Measurements from ENCODE around the gene SPRY2.

- TF ChIP-seq EP300 (conservative IDR thresholded peaks at IDR 0.05; ENCODE audit: poor library complexity, severe bottlenecking) (no peak), CTCF (IDR thresholded peaks at IDR 0.05; ENCODE audit: poor library complexity, severe bottlenecking) (no peak), POLR2AphosphoS5 (IDR thresholded peaks at IDR 0.05) (no peak), EZH2 (IDR thresholded peaks at IDR 0.05; ENCODE audit: borderline replicate concordance, insufficient read depth, low read length, poor library complexity, severe bottlenecking) (no peak), MXI1 (conservative IDR thresholded peaks at IDR 0.05; ENCODE audit: poor library complexity, severe bottlenecking) (no peak), SMC3 (conservative IDR thresholded peaks at IDR 0.05; ENCODE audit: poor library complexity) (no peak), TAF1 (IDR thresholded peaks at IDR 0.05; ENCODE audit: low read depth) (no peak)
- TF ChIP-seq, protein P1, sequence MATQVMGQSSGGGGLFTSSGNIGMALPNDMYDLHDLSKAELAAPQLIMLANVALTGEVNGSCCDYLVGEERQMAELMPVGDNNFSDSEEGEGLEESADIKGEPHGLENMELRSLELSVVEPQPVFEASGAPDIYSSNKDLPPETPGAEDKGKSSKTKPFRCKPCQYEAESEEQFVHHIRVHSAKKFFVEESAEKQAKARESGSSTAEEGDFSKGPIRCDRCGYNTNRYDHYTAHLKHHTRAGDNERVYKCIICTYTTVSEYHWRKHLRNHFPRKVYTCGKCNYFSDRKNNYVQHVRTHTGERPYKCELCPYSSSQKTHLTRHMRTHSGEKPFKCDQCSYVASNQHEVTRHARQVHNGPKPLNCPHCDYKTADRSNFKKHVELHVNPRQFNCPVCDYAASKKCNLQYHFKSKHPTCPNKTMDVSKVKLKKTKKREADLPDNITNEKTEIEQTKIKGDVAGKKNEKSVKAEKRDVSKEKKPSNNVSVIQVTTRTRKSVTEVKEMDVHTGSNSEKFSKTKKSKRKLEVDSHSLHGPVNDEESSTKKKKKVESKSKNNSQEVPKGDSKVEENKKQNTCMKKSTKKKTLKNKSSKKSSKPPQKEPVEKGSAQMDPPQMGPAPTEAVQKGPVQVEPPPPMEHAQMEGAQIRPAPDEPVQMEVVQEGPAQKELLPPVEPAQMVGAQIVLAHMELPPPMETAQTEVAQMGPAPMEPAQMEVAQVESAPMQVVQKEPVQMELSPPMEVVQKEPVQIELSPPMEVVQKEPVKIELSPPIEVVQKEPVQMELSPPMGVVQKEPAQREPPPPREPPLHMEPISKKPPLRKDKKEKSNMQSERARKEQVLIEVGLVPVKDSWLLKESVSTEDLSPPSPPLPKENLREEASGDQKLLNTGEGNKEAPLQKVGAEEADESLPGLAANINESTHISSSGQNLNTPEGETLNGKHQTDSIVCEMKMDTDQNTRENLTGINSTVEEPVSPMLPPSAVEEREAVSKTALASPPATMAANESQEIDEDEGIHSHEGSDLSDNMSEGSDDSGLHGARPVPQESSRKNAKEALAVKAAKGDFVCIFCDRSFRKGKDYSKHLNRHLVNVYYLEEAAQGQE (IDR thresholded peaks at IDR 0.05; ENCODE audit: borderline replicate concordance) = no peak
Measured at GRCh38 chr13:80361298-80361697, 20.4 kb upstream of the SPRY2 start.
